ENCODE data around the gene IP6K2.

GRCh38 chr3:48650723-48651122 lies 66.3 kb downstream of the IP6K2 start:
- TF ChIP-seq POLR2A (IDR thresholded peaks at IDR 0.05; ENCODE audit: low read depth, low read length) (no peak), TAF1 (IDR thresholded peaks at IDR 0.05; ENCODE audit: borderline replicate concordance, low read depth, low read length) (no peak), ESRRA (IDR thresholded peaks at IDR 0.05; ENCODE audit: low read length) (no peak)

Data from GM12878 (cell line).